HG03565 (cell line): ENCODE results near the gene OR2H2.

ENCODE experiments used
- ATAC-seq: cut with Tn5 transposase; IDR thresholded peaks from one replicate; pipeline ENCODE4 v1.9.1; 2021; ENCODE audit warnings: mild to moderate bottlenecking, moderate library complexity; ENCODE audit not compliant: unreplicated experiment

OR2H2 gene

DNA sequence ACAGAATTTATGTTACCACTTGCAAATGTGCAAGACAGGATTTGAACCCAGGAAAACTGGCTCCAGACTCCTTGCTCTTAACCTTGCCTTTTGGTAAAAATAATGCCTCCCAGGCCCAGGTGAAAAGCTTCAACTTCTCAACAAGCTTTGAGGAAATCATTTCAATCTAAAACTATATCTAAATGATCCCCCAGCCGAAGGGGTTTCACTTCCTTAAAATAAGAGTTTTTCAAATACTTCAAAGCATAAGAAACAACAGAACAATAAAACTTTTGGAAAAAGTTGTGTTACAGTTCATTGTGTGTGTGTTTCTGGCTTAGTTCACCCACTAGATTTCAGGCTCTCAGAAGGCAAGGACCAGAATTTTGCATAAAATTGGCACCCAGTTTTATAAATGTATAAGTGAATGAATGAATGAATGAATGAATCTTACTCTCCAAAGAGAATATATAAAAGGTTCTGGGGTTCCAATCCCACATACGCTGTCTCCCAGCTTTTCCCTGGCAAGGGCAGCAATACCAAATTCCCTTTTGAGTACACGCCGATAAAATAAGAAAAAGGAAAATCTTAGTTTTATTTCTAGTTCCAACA is 5.4 kb downstream of the OR2H2 start:
- no peak for ATAC-seq

DNA sequence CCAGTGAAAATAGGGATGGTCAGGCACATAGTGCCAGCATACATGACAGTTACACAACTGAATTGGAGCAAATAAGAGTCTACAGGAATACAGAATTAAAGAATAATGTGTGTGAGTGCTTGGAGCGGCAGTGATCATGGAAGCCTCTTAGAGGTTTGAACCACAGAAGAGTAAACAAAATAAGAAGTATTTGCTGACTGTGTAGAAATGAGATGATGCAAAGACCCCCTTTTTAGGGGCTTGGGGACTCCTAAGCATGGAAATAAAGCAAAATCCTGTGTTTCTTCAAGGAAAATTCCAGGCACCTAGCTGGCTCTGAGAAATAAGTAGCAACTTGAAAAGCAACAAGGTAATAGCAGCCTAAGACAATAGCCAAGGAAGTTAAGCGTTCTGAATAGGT is 6.8 kb downstream of the OR2H2 start:
- no peak for ATAC-seq

- ATAC-seq: no peak
Measured at GRCh38 chr6:29593199-29593855, 8.4 kb downstream of the OR2H2 start.

DNA sequence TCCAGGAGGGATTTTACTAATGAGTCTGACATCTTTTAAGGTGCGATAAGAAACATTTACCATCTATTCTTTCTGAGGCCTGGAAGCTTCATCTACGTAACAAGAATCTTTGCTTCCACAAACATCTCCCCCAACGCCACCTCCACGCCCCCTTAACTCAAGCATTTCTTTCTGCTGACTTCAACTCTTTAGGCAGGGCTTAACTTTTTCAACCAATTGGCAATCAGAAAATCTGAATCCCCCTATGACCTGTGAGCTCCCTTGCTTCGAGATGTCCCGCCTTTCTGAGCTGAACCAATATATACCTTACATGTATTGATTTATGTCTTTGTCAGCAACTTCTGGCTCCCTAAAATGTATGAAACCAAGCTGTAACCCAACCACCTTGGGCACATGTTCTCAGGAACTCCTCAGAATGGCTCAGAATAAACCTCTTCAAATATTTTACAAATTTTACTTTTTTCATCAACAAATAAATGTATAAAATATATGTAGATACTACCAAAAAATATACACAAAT is 11.5 kb downstream of the OR2H2 start:
- ATAC-seq: no peak

DNA sequence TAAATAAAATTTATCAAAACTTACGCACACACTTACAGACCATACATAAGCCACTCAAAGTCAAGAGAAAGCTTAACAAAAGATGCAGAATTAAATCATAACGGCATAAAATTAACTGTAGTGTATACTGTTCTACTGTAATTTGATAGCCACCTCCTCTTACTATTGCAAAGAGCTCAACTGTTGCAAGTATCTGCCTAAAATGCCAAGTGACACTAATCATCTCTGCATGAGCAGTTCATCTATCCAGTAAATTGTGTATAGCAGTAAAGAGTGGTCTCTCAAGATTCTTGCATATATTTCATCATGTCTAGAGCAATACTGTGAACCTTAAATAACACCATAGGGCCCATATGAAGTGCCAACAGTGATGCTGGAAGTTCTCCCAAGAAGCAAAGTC is 12.3 kb downstream of the OR2H2 start:
- ATAC-seq: no peak

- no peak for ATAC-seq
Measured at GRCh38 chr6:29598172-29598747, 13.3 kb downstream of the OR2H2 start.

DNA sequence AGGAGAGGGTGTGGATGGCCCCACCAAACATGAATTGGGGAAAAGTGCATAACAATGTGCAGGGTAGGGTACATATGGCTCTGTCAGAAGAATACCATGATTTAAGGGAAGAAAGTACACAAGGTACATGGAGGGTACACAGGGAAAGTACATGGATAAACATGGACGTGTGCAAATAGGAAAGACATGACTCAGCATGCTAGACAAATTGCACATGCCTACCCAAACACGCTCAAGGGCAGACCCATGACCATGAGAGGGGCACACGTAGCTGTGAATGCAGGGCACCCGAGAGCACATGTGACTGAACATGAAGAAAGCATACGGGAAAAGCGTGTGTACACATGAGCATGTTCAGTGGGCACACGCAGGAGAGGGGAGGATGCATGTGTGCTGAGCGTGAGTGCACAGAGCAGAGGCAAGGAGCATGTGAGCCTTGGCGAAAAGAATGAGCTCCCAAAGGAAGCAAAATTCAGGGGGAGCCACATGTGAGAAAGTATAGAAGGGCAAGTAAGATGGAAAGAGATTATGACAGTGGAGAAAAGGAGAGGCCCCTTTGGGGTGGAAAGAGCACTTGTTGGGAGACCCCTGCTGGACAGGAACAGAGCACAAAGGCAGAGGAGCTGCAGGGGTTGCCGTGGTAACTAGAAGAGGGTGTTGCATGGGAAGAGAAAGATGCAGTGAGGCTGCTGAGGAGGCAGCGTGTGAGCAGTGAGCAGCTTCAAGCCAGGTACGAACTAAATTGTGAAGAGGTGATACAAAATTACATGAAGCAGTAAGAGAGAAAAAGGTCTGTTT is 17.8 kb downstream of the OR2H2 start:
- no peak for ATAC-seq

DNA sequence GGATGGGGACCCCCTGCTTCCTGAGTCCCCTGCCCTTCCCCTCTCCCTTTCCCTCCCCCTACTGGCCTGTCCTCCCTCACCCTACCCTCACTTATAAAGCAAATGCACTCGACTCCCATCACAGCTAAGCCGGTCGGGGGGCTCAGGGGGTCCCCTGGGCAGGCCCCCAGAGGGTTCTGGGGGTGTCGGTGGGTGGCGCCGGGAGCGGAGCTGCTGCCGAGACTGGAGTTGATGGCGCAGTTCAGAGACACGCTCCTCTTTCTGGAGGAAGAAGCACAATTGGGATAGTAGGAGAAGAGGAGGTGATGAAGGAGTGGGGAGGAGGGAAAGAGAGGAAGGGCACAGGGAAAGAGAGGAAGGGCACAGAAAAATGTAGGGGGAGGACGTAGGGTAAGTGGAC is 18.5 kb downstream of the OR2H2 start:
- no peak for ATAC-seq

- no peak for ATAC-seq
Measured at GRCh38 chr6:29603930-29604329, 19.0 kb downstream of the OR2H2 start.

- no peak for ATAC-seq
Measured at GRCh38 chr6:29608131-29608530, 23.2 kb downstream of the OR2H2 start.

DNA sequence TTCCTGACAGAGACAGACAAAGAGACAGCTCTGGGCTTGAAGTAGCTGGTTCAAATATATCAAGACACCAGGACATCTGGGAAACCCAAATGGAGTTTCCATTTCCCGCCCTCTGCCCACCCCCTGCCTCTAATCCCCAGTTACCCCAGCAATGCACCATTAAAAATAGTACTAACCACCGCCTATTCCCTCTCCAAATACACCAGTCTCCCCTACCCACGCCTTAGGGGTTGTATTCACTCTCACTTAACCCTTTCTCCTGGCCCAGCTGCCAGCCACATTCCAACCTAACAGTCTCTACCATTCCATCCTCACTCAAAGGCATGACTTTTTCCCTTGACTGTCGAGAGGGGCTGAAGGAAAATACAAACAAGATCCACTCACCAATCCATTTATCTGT is 25.6 kb downstream of the OR2H2 start:
- no peak for ATAC-seq

DNA sequence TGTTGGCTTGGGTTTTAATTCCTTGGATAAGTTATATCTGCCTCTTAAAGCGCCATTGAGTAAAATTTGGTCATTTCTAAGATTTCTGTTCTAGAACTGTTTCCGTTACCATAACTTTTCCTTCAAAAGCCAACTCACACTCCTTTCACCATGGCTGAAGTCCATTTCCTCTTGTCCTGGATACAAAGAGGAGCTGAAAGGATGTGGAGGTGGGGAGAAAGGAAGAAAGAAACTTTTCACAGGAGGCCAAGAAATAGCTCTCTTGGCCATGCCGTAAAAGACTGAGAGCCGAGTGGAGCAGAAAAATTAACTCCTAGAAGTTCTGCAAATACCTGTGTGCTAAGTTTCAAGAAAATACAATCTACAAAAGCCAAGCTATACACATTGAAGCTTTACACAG is 26.5 kb downstream of the OR2H2 start:
- ATAC-seq: no peak

DNA sequence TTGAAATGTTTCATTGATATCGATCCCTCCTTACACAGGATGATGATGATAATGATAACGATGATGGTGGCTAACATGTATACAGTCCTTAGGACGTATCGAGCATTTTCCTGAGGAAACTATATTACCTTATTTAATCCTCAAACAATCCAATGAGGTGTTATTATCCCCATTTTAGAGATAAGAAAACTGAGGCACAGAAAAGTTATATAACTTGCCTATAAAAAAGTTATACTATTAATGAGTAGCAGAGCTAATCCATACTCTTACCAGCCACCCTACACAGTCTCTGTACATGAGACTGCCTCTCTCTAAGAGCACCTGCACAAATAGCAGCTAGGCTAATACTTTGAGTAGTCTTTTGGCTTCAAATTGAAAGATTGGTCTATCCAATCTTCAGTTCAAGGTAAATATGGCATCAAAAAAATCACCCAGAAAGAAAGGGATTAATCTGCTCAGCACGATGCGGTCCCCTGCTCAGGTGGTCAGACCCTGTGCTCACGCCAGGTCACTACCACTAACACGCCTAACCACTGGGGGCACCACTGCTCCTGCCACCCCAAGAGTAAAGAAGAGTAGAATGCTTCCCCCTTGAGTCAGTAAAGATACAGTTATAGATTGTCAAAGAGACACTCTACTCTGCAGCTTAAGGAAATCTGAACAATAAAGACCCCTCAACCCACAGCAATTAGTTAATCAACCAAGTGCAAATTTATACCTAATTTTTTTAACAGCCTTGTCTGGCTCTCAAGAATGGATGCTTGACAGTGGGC is 33.0 kb downstream of the OR2H2 start:
- no peak for ATAC-seq

DNA sequence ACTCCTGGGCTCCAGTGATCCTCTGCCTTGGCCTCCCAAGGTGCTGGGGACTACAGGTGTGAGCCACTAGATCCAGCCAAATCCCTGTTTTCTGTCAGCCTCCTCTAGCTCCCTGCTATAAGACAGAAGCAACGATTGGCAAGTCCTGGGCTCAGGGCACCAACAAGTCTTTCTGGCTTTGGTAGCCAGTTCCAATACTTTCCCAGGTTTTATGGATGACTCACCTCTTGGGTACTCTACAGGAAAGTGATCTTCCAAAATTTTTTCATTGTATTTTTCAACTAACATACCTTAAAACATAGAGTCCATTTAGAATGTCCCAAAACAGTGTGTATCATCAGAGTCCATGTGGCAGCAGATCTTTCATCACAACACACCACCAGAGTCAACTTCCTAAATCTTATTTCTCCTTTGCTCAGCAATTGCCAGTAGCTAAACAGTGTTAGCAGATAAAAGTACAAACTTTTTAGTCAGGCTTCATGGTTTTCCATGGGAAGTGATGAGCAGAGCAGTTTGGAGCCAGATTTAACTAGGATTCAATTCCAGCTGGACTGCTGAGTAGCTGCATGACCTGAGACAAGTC is 34.7 kb downstream of the OR2H2 start:
- no peak for ATAC-seq

DNA sequence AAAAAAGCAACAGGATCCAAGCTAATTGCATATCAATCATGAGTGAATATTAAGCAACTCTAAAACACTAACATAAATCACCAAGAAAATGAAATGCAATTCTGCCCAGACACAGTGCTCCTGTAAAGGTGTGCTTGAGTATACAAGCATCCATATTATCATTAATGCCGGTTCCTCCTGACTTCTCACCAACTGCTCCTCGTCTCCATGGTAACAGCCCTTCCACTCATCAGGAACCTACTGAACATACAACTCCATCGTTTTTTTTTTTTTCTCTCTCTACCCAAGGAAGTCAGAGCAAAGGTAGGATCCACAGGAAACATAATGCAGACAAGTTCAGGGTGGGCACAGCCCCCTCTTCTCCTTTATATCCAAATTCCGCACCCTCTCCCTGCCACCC is 35.7 kb downstream of the OR2H2 start:
- ATAC-seq: no peak

DNA sequence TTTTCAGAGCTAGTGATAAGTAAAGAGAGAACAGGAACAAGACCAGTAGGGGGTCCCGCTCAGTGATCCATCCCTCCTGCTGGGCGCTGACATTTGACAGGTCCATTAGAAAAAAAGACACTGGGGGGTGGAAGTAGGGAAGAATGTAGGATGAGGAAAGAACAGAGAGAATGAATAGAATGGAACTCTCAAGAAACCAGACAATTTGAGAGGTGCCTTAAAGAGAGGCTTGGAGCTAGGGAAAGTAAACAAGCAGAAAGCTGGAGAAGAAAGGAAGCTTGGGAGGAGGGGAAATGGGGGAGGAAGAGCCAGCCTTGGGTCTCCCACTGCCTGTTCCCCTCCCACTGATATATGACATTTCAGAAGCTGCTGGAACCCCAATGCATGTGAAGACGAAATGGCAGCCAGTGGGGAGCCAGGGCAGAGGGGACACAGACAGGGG is 39.6 kb downstream of the OR2H2 start:
- ATAC-seq: no peak

DNA sequence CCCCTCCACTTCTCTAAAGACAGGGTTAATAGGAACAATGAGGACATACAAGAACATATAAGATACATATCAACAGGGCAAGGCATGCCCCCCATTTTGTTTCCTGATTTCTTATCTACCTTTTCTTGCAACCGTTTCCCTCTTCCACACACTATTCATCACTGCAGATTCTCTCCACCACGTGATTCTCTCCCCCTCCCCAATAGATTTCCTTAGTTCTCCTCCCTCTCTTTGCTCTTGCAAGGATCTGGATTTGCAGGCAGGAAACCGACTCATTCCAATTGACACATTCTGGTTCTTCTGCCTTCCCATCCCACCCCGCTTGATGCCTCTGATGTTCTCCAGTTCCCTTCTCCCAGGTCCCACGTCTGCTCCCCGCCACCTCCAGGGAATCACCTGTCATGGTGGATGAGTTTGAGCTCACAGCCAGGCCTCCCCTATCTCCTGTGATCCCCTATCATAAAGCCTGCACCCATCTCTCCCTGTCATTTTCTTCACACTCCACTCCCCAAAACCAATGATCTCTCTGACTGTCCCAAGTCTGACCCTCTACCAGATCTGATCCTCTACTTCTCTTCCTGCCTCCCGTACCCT is 40.5 kb downstream of the OR2H2 start:
- no peak for ATAC-seq

- no peak for ATAC-seq
Measured at GRCh38 chr6:29626948-29627754, 42.2 kb downstream of the OR2H2 start.

- ATAC-seq: no peak
Measured at GRCh38 chr6:29627755-29628418, 43.0 kb downstream of the OR2H2 start.
